ENCODE measurements around the gene TCEAL4.

DNA sequence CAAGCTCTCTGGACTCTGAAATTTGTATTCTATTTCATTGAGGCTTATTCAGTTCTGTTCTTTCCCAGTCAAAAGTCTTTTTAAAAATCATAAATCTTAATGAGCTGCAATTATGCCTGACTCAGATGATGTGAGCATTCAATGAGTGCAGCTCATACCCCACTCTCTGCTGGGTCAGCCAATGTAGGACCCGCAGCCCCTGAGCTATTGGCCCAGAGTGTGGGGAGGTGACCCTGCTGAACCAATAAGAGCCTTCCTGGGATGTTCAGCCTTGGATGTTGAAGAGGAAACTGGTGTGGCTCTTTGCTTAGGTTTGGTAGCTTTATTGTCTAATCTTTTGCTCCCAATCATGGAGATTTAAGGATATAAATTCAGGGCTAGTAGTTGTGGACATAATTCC, 12.1 kb upstream of the TCEAL4 start:
- no peak for TF ChIP-seq POLR2A (IDR thresholded peaks at IDR 0.05)
- TF ChIP-seq, protein P1, sequence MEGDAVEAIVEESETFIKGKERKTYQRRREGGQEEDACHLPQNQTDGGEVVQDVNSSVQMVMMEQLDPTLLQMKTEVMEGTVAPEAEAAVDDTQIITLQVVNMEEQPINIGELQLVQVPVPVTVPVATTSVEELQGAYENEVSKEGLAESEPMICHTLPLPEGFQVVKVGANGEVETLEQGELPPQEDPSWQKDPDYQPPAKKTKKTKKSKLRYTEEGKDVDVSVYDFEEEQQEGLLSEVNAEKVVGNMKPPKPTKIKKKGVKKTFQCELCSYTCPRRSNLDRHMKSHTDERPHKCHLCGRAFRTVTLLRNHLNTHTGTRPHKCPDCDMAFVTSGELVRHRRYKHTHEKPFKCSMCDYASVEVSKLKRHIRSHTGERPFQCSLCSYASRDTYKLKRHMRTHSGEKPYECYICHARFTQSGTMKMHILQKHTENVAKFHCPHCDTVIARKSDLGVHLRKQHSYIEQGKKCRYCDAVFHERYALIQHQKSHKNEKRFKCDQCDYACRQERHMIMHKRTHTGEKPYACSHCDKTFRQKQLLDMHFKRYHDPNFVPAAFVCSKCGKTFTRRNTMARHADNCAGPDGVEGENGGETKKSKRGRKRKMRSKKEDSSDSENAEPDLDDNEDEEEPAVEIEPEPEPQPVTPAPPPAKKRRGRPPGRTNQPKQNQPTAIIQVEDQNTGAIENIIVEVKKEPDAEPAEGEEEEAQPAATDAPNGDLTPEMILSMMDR (IDR thresholded peaks at IDR 0.05): no peak
- no peak for TF ChIP-seq POLR2AphosphoS5 (IDR thresholded peaks at IDR 0.05; ENCODE audit: insufficient read depth in 1 of 2, low read depth in 1 of 2)
